GM21825 (cell line): ENCODE results near the gene ZNF688.
"Not testable (repeated sequence)": the region's sequence is repeated elsewhere in the genome, so short reads cannot be mapped to it uniquely, and the experiment has no call there.

Experiments
- ATAC-seq: cut with Tn5 transposase; IDR thresholded peaks from one replicate; pipeline ENCODE4 v1.9.1; 2021; ENCODE audit warnings: mild to moderate bottlenecking, moderate library complexity; ENCODE audit not compliant: unreplicated experiment

Gene ZNF688

DNA sequence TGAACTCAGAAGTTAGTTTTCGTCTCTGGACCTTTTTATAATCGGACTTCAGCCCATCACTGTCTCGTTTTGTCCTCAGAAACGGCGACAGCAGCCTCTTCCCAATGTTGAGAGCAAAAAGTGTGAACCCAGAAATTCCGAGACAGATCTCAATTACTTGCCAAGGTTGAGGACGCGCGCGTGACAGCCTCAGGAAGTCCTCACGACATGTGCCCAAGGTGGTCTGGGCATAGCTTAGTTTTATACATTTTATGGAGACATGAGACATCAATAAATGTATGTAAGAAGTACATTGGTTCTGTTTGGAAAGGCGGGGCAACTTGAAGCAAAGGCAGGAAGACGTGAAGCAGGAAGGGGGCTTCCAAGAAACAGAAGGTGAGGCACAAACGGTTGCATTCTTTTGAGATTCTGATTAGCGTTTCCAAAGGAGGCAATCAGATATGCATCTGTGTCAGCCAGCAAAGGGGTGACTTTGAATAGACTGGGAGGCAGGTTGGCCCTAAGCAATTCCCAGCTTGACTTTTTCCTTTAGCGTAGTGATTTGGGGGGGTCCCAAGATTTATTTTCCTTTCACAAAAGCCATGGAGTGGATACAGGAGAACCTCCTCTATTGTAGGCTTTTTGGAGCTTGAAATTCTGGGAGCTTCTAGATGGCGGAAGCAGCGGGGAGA lies 36.3 kb downstream of the ZNF688 start:
- no peak for ATAC-seq

GRCh38 chr16:30534368-30535105 lies 37.0 kb downstream of the ZNF688 start, which contains the start of gene ZNF747:
Gene ZNF747, minus strand, starts transcription at chr16:30534858. Its CDS starts 179 bp downstream, at chr16:30534679.
- ATAC-seq: peak; percentile 51

DNA sequence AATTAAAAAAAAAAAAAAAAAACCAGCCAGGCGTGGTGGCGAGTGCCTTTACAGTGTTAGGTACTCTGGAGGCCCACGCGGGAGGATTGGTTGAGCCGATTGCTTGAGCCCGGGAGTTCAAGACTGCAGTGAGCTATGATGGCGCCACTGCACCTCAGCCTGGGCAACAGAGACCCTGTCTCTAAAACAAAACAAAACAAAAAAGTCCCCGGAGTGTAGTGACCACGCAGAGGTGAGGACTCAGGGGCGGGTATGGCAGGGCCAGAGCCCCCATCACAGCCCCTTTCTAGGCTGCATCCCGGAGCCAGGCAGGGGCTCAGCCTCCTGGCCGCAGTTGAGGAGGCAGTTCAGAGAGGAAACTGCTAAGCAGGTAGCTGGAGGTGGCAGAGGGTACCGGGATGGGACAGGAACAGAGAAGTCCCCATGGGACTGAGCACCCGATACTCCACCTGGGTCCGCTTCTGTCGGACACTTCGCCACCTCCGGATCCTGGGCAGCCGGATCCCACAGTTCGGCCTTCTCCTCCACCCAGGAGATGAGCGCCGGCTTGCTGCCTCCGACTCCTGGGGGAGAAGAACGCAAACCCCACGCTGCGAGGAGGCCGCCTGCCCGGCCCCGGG lies 37.7 kb downstream of the ZNF688 start:
- peak; percentile 14 for ATAC-seq

- ATAC-seq: no peak
Measured at GRCh38 chr16:30533146-30533522, 38.4 kb downstream of the ZNF688 start.

- no peak for ATAC-seq
Measured at GRCh38 chr16:30532285-30533145, 39.0 kb downstream of the ZNF688 start.

- ATAC-seq: no peak
Measured at GRCh38 chr16:30530163-30531037, 41.1 kb downstream of the ZNF688 start.

GRCh38 chr16:30528799-30529457 lies 42.6 kb downstream of the ZNF688 start:
- no peak for ATAC-seq

DNA sequence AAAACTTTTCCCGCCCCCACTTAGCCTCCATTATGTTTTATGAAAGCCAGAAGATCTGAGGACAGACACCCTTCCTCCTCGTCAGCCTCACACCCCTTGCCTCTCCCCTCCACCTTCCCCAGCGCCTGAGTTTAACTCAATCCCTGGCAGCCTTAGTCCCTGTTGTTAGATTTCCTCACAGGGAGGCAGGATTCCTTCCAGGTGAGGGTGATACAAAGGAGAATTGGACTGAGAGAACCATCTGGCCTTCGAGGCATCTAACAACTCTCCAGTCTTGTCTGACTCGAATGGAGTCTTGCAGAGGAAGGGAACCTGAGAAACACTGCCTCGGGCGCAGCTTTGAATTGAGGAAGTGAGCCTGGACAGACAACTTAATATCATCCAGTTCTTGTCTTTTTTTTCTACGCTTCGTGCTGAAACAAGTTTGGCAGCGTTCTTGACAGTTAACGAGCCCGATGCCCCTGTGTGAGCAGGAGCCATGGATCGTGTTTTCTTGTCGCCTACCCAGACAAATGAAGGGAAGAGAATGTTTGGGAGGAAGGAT lies 43.8 kb downstream of the ZNF688 start:
- ATAC-seq: no peak

DNA sequence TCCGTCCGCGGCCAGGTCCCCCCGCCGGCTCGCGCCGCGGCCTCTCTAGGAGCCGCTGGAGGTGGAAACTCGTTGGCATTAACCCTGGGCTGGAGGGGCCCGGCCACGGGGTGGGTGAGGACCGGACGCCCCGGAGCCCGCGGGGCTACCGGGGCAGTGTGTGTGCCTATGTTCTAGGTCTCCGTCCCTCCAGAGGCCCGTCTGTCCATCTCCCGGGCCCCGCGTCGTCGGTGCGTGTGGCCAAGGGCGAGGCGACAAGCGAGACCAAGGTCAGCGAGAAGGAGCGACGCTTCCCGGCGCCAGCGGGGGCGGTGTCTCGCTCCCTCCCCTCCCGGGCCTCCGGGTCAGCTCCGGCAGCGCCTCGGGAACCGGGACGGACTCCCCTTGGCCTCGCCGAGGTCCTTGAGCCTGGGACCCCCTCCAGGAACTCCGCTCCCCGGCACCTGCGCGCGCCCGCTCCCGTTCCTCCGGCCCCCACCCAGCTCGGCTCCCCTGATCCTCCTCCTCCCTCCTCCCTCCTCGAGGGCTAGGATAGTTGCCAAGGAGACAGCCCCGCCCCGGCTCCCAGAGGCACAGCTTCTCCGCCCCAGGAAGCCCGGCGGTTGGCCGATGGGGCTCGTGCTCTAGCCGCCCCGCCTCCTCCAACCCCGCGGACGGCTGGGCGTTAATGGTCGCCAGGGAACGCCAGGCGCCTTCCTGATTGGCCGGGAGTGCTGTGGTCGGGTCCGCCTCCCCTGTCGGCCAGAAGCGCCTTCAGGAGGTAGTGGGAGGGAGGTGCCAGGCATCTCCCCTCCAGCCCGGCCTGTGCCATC lies 44.5 kb downstream of the ZNF688 start:
- ATAC-seq: peak; percentile 78

GRCh38 chr16:30526137-30526822 lies 45.2 kb downstream of the ZNF688 start, which contains the start of gene ZNF768:
Gene ZNF768, minus strand, starts transcription at chr16:30526566. Its CDS starts 153 bp downstream, at chr16:30526413.
- ATAC-seq: peak; percentile 19

- no peak for ATAC-seq
Measured at GRCh38 chr16:30525844-30526136, 45.7 kb downstream of the ZNF688 start.

DNA sequence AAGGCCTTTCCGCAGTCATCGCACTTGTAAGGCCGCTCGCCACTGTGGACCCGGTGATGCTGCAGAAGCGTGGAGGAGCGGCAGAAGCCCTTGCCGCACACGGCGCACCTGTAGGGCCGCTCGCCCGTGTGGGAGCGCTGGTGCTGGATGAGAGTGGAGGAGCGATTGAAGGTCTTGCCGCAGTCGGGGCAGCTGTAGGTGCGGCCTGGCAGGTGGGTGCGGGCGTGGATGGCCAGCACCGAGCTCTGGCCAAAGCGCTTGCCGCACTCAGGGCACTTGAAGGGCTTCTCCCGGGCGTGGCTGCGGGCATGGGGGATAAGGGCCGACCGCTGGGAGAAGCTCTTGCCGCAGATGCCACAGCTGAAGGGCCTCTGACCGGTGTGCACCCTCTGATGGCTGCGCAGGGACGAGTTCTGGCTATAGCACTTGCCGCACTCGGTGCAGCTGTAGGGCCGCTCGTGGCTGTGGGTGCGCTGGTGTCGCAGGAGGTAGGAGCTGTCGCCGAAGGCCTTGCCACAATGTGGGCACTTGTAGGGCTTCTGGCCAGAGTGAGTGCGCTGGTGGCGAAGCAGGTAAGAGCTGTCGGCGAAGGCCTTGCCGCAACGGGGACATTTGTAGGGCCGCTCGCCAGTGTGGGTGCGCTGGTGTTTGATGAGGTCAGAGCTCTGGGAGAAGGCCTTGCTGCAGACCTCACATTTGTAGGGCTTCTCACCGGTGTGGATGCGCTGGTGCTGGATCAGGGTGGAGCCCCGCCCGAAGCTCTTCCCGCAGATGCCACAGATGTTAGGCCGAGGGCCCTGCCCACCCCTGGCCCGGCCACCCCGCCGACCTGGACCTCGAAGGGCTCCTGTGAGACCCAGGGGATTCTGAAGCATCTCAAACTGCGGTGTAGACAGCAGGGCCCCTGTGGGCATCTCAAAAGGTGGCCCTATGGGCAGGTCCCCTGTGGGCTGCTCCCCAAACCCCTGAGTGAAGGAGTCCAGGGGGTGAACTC lies 46.6 kb downstream of the ZNF688 start:
- ATAC-seq: no peak

DNA sequence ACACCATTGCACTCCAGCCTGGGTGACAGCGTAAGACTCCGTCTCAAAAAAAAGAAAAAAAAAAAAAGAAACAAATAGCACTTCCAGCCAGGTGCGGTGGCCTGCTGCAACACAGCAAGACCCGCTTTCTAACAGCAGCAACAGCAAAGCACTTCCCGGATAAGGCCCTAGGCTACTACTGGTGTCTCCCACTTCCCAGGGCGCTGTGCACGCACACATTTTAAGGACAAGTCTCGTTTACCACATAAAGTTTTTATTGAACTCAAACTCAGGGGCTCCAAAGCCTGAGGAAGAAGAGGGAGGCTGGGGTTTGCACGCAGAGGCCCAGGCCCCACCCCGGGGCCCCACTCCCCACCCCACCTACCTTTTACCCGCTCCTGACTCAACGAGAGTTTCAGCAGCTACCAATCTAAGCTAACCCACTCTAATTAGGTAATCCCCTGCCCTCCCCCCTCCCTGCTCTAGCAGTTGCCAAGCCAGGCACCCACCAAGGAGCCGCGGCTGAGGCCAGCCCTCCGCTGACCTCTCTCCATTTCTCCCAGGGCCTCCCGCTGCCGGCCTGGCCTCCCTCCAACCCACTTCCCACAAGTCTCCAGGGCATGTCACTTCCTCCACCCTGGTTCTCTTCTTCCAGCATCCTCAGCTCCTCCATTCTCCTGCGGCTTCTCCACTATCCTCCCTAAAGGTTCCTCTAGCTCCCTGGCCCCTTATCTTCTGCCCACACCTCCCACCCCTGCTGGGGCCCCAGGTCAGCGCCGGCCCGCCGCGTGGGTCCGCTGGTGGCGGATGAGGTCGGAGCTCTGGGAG lies 47.5 kb downstream of the ZNF688 start:
- ATAC-seq: no peak

DNA sequence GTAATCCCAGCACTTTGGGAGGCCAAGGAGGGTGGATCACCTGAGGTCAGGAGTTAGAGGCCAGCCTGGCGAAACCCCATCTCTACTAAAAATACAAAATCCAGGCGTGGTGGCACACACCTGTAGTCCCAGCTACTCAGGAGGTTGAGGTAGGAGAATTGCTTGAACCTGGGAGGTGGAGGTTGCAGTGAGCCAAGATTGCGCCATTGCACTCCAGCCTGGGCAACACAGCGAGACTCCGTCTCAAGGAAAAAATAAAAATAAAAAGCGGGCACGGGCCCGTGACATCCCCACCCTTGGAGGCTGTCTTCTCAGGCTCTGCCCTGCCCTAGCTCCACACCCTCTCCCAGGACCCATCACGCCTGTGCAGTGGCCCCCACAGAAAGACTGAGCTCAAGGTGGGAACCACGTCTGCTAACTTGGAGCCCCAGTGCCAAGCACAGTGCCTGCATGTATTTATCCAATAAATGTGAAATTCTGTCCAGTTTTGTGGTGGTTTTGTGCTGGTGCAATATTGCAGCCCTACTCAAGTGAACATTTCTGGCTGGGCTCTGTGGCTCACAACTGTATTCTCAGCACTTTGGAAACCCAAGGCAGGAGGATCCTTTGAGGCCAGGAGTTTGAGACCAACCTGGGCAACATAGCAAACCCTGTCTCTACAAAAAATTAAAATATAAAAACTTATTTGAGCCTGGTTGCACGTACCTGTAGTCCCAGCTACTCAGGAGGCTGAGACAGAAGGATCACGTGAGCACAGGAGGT lies 48.6 kb downstream of the ZNF688 start:
- not testable (repeated sequence) for ATAC-seq
